Fibroblast of the aortic adventitia (primary cell): ENCODE results near the gene HSD11B1. TPM values are rescaled to one million over a fixed set of nuclear protein-coding genes. Genes with fewer than 3 reads are reported as not detected.

Source experiments
- total RNA-seq: library from RNA; depleted of rRNA; stranded (reverse); fragments of >200 nt; gene quantifications from 2 replicates; pipeline ENCODE4 v1.2.3, GENCODE V29; 2012; ENCODE audit warnings: low replicate concordance

HSD11B1 gene
- total RNA-seq, 1 donor: 33.3 TPM

Other genes starting within 250 kb of the HSD11B1 start
- gene CAMK1G, start 121.1 kb upstream of the HSD11B1 start, total RNA-seq: 0.90 and 1.1 TPM in 2 replicates
- 5.9 and 10.3 TPM in 2 replicates for gene LAMB3, start 52.4 kb upstream of the HSD11B1 start, total RNA-seq
- gene G0S2, start 29.4 kb upstream of the HSD11B1 start, total RNA-seq: 23.0 and 146 TPM in 2 replicates
- 0.65 TPM in 1 of 2 replicates, not detected in the other for gene TRAF3IP3, start 51.2 kb downstream of the HSD11B1 start, total RNA-seq
- gene C1orf74, start 79.7 kb downstream of the HSD11B1 start, total RNA-seq: 2.4 and 3.6 TPM in 2 replicates
- gene IRF6, start 101.3 kb downstream of the HSD11B1 start, total RNA-seq: 3.1 TPM in 1 of 2 replicates, not detected in the other
- 11.2 and 32.6 TPM in 2 replicates for gene UTP25, start 123.1 kb downstream of the HSD11B1 start, total RNA-seq
- gene SYT14, start 233.4 kb downstream of the HSD11B1 start, total RNA-seq: 0.08 and 35.0 TPM in 2 replicates